GM19043 (cell line): ENCODE measurements around the gene DEDD2.

ENCODE experiments used
- ATAC-seq: cut with Tn5 transposase; IDR thresholded peaks from one replicate; pipeline ENCODE4 v1.9.1; 2021; ENCODE audit warnings: low read depth; ENCODE audit not compliant: unreplicated experiment

DEDD2 gene

GRCh38 chr19:42151782-42152684, 65.4 kb downstream of the DEDD2 start:
- no peak for ATAC-seq

GRCh38 chr19:42150911-42151361, 66.5 kb downstream of the DEDD2 start:
- no peak for ATAC-seq

- ATAC-seq: no peak
These were observed 67.1 kb downstream of the DEDD2 start for GRCh38 chr19:42150364-42150763.

- no peak for ATAC-seq
These were observed 67.9 kb downstream of the DEDD2 start for GRCh38 chr19:42149447-42150202.
